HG03342 (cell line): ENCODE data around the gene PEX6.
"Not testable (repeated sequence)": the region's sequence is repeated elsewhere in the genome, so short reads cannot be mapped to it uniquely, and the experiment has no call there.

ENCODE experiments used
- ATAC-seq: cut with Tn5 transposase; IDR thresholded peaks from one replicate; pipeline ENCODE4 v1.9.1; 2021; ENCODE audit warnings: mild to moderate bottlenecking, moderate library complexity; ENCODE audit not compliant: unreplicated experiment

The PEX6 gene

GRCh38 chr6:42968126-42968701 lies 10.8 kb downstream of the PEX6 start:
- ATAC-seq, result no peak

DNA sequence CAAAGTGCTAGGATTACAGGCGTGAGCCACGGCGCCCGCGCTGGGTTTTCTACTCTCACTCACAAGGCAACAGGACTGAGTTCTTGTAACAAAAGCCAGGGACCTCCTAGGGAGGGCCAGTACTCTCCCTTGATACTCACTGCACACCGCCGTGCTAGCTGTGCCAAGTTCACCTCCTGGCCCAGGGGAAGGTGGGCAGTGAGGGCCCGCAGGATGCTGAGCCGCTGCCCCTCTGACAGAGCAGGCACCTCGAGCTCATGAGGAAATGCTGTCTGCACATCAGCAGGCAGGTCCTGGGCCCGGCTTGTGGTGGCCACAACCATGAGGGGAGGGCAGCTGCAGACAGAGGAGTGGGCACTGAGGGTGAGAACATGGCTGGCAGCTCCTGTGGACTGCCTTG lies 11.8 kb downstream of the PEX6 start:
- no peak for ATAC-seq

DNA sequence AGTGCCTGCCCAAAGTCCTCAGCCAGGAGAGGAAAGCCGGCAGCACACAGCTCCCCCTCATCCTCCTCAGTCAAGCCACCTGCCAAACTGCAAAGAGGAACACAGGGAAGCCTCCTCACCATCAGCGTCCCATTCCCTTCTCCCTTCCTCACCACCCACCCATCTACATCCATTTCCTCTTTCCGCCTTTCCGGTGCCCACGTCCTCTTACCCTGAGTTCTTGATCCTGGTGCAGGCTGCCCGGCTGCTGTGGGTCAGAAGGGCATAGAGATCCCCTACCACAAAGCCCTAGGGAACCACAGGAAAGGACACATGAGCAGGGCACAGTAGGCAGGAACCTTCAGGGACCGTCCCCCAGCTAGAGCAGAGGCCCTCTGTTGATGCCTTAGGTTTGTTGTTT lies 12.4 kb downstream of the PEX6 start:
- ATAC-seq, result no peak

DNA sequence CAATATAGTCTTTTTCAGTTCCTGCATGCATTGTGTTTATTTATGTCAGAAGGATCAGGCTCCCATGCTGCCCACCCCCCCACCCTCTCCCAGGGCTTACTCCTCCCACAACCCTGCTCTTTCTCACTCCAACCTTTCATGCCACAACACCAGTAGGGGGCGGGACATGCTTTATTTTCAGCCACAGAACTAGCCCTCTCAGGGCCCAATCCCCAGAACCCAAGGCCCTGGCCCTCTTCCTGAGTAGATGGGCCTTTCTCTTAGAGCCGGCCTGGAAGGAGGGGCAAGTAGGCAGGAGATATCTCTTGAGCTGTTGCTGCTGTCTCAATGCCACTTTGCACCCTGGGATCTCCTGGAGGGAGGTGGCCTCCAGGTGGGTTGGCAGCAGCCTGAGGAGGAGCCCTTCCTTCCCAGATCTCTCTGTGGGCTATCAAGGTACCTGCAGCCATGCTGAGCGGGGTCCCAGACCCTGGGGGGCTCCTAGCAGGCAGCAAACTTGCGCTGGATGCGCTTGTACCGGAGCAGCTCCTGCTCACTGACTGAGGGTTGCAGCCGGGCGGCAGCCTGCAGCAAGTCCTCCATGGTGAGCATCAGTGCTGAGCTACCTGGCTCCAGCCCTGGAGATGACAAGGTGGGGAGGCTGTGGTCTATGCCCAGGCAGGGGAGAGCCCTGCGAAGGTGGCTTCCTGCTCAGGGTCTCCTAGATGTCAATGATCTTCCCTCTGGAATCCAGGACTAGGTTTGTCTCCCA lies 15.0 kb downstream of the PEX6 start:
- ATAC-seq, result no peak

- ATAC-seq, result no peak
Measured at GRCh38 chr6:42963179-42963854, 15.7 kb downstream of the PEX6 start.

DNA sequence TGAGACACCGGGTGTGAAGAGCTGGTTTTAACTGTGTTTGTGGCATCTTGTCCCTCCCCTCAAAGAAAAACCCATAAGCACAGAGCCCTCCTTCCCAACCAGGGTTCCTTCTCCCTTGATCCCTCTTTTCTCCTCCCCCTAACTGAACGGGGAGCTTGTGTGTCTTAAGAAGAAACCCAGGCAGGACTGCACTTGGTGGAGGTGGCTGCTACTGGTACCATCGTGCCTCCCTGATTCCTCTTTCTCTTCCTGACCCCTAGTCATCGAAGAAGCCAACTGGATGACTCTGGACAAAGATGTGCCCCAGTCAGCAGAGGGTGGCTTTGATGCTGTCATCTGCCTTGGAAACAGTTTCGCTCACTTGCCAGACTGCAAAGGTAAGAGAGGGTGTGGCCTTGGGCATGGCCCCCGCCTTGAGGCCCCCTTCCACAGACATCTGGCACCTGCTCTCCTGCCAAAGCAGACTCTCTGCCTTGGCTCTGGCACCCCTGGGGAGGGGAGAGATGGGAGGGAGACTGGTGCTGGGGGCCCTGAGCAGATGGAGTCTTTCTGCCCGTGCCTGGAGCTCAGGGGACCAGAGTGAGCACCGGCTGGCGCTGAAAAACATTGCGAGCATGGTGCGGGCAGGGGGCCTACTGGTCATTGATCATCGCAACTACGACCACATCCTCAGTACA lies 16.3 kb downstream of the PEX6 start:
- ATAC-seq, result no peak

- ATAC-seq, result no peak
Measured at GRCh38 chr6:42962096-42962495, 16.9 kb downstream of the PEX6 start.

DNA sequence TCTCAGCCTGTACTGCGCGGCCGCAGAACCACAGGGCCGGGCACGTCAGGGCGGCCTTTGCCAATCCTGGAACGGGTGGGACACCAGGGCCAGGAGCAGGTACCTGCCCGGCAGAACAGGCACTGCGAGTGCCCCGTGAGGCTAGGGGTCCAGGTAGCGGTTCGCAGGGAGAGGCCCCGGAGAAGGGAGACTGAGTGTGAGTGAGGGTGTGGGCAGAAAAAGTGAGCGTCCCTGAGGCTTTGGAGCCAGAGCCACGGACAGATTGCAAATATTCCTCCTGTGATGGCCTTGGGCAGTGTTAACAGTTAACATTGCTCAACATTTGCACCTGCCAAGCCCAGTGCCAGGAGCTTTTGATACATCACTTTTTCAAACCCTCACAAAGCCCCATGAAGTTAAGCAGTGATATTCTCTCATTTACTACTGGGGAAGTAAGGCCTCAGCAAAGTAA lies 17.9 kb downstream of the PEX6 start:
- no peak for ATAC-seq

DNA sequence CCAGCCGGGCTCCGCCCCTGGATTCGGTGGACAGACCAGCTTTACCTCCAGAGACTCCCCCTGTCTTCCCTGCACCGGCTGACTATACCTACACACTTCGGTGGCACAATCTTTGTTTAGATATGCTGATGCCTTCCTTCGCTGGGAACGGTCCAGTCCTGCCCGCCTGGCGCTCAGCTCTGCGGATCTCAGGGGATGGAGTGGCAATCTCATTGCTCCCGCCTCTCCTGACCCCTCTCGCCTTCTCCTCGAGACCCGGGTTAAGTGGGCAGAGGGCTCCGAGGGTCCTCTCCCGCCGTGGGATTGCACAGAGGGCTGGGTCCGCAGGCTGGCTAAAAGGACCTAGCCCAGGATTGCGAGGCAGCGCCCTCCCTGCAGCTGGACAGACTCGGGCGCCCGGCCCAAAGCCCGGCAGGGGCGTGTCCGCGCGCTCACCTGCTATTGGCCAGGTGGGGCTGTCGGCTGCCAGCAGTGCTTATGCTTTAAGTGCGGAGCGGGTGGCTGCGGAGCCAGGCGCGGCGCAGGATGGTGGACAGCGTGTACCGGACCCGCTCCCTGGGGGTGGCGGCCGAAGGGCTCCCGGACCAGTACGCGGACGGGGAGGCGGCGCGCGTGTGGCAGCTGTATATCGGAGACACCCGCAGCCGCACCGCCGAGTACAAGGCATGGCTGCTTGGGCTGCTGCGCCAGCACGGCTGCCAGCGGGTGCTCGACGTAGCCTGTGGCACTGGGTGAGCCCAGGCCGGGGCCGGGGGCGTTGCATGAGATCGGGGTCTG lies 18.6 kb downstream of the PEX6 start, which contains the start of gene GNMT:
Gene GNMT, plus strand, starts transcription at position 512 of the 777 bp plus-strand sequence. Its CDS starts 14 bp downstream, at position 526.
- no peak for ATAC-seq

GRCh38 chr6:42959917-42960242 lies 19.1 kb downstream of the PEX6 start:
- ATAC-seq, result no peak

DNA sequence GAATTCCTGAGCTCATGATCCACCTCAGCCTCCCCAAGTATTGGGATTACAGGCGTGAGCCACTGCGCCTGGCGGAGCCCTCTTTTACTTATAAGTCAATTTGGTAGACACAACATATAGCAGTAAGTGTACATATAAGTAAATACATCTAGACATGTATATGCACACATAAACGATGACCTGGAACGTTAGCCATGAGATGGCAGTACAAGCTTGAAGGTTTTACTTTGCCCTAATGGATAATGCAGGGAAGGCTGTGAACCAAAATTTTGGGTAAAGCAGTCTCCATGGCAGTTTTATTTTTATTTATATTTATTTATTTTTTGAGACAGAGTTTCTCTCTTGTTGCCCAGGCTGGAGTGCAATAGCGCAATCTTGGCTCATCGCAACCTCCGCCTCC lies 20.9 kb downstream of the PEX6 start:
- no peak for ATAC-seq

- not testable (repeated sequence) for ATAC-seq
Measured at GRCh38 chr6:42954405-42954804, 24.6 kb downstream of the PEX6 start.

- no peak for ATAC-seq
Measured at GRCh38 chr6:42952389-42952788, 26.6 kb downstream of the PEX6 start.

GRCh38 chr6:42947950-42948349 lies 31.0 kb downstream of the PEX6 start:
- ATAC-seq, result no peak

- ATAC-seq, result no peak
Measured at GRCh38 chr6:42942444-42942843, 36.5 kb downstream of the PEX6 start.

DNA sequence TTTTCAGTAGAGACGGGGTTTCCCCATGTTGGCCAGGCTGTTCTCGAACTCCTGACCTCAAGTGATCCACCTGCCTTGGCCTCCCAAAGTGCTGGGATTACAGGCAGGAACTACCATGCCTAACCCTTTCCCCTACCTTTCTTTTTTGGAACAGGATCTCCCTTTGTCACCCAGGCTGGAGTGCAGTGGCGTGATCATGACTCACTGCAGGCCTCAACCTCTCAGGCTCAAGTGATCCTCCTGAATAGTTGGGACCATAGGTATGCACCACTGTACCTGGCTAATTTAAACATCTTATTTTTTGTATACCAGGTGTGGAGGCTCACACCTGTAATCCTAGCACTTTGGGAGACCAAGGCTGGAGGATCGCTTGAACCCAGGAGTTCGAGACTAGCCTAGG lies 37.6 kb downstream of the PEX6 start:
- not testable (repeated sequence) for ATAC-seq

- ATAC-seq, result no peak
Measured at GRCh38 chr6:42940493-42941045, 38.4 kb downstream of the PEX6 start.

DNA sequence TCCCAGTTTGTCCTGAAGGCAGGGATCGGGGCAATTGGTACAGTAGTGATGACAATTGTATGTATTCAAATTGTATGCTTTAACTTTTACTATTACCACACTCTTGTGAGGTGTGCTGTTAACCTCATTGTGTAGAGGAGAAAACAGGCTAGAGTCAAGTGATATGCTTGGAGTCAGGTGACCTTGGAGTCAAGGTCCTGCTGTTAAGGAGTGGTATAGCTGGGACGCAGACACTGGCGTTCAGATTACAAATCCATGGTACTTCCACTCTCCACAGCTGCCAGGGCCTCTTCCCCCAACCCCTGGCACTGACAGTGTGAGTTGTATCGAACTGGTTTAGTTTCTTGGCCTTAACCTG lies 39.2 kb downstream of the PEX6 start:
- ATAC-seq, result no peak

DNA sequence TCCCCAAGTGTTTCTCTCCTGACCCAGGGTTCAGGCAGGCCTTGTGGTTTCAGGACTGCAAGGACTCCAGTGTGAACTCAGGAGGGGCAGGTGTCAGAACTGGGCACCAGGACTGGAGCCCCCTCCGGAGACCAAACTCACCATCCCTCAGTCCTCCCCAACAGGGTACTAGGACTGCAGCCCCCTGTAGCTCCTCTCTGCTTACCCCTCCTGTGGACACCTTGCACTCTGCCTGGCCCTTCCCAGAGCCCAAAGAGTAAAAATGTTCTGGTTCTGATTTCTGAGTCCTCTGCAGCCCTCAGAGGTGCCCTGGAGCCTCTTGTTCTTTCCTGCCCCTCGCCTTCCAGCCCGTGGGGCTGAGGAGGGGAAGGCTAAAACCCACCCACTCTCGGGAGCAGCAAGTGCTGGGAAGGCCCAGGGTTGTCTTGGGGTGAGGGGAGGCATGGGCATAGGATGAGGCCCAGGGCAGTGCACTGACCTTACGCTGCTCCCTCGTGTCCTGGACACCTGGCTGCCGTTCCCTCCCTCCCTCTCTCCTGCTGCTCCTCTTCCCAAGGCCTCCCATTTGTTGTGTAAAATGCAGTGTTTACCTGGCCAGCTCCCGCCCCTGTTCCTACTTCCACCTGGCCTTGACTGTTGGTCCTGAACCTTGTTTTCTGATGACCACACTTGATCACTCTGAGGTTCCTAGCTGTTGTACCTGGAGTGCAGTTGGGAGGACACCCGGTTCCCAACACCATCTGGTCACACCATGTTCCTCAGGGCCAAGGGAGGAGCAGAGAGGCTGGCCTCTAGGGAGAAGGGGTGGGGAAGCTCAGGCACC lies 39.8 kb downstream of the PEX6 start:
- ATAC-seq, result no peak

DNA sequence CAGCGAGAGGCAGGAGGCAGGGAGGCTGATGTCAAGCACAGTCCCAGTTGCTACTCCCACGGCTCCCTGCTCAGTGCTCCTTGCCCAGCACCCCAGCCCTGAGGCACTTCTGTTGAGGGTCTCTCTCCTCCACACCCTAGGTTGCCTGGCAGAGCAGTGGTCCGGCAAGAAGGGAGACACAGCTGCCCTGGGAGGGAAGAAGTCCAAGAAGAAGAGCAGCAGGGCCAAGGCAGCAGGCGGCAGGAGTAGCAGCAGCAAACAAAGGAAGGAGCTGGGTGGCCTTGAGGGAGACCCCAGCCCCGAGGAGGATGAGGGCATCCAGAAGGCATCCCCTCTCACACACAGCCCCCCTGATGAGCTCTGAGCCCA lies 40.6 kb downstream of the PEX6 start:
- ATAC-seq, result no peak
